ENCODE results near the gene CAMKMT. TPM values are rescaled to one million over a fixed set of nuclear protein-coding genes. Genes with fewer than 3 reads are reported as not detected.

Gene CAMKMT
- total RNA-seq, 6 donors from 2014 or later: 7.7 to 17.8 (median 12.2) TPM

GRCh38 chr2:44753552-44754285, 392.0 kb downstream of the CAMKMT start:
- ATAC-seq (ENCODE audit: low FRiP score in 2 of 2): no peak
- TF ChIP-seq CTCF (IDR thresholded peaks at IDR 0.05): no peak
- no peak for TF ChIP-seq POLR2AphosphoS5 (IDR thresholded peaks at IDR 0.05)
- TF ChIP-seq EP300 (IDR thresholded peaks at IDR 0.05): no peak
- TF ChIP-seq POLR2A (IDR thresholded peaks at IDR 0.05): no peak
- H3K27ac ChIP-seq: no peak overlapping the region
- H3K4me3 ChIP-seq: no peak overlapping the region
- H3K27me3 ChIP-seq: no peaks in the 10 kb centered on the region
- no peaks in the 10 kb centered on the region for H3K4me1 ChIP-seq
- no peak for DNase-seq
- no peaks in the 10 kb centered on the region for H3K36me3 ChIP-seq
- 43 to 50% methylated on average over 3 of the region's 3 CpGs for WGBS, 2 donors
- no peaks in the 10 kb centered on the region for H3K9me3 ChIP-seq

DNA sequence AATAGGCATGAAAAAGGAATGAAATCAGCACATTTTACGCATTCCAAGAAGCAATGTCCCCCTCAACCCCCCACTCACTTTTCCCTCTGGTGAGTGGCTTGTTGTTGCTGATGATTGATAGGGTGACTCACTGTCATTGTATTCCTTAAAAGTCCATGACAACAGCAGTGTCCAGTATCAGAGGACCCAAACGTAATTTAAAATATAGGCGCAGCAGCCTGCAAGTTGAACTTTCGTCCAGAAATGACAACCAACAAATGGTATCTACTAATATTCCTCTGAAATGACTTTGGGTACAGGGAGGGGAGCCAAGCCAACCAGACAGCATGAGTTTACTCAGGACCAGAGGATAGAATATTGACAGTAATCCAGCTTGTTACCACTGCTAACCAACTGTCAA, 396.8 kb downstream of the CAMKMT start:
- TF ChIP-seq EP300 (IDR thresholded peaks at IDR 0.05) (no peak), POLR2AphosphoS5 (IDR thresholded peaks at IDR 0.05) (no peak), POLR2A (IDR thresholded peaks at IDR 0.05) (no peak), CTCF (IDR thresholded peaks at IDR 0.05) (no peak)
- H3K4me3 ChIP-seq: no peak overlapping the region
- no peaks in the 10 kb centered on the region for H3K27me3 ChIP-seq
- no peaks in the 10 kb centered on the region for H3K4me1 ChIP-seq
- no peaks in the 10 kb centered on the region for H3K9me3 ChIP-seq
- DNase-seq: no peak
- no peaks in the 10 kb centered on the region for H3K36me3 ChIP-seq
- WGBS, 2 donors: 83 to 97% methylated on average over 4 of the region's 4 CpGs
- no peak overlapping the region for H3K27ac ChIP-seq
- no peak for ATAC-seq (ENCODE audit: low FRiP score in 2 of 2)

- Histone ChIP-seq H3K9me3 (no peaks in the 10 kb centered on the region), H3K27me3 (no peaks in the 10 kb centered on the region), H3K36me3 (no peaks in the 10 kb centered on the region), H3K4me1 (no peaks in the 10 kb centered on the region), H3K27ac (no peak overlapping the region), H3K4me3 (no peak overlapping the region)
- WGBS, 2 donors: 89 to 95% methylated on average over 5 of the region's 5 CpGs
- TF ChIP-seq POLR2AphosphoS5 (IDR thresholded peaks at IDR 0.05): no peak
- TF ChIP-seq POLR2A (IDR thresholded peaks at IDR 0.05): no peak
- TF ChIP-seq EP300 (IDR thresholded peaks at IDR 0.05): no peak
- no peak for TF ChIP-seq CTCF (IDR thresholded peaks at IDR 0.05)
- DNase-seq (no peak), ATAC-seq (ENCODE audit: low FRiP score in 2 of 2) (no peak)
Observed at GRCh38 chr2:44759823-44760222, 398.1 kb downstream of the CAMKMT start.

GRCh38 chr2:44763275-44763782, 401.6 kb downstream of the CAMKMT start:
- Histone ChIP-seq H3K4me1 (no peaks in the 10 kb centered on the region), H3K4me3 (no peak overlapping the region), H3K9me3 (no peaks in the 10 kb centered on the region), H3K27me3 (no peaks in the 10 kb centered on the region), H3K27ac (no peak overlapping the region), H3K36me3 (no peaks in the 10 kb centered on the region)
- ATAC-seq (ENCODE audit: low FRiP score in 2 of 2): no peak
- TF ChIP-seq CTCF (IDR thresholded peaks at IDR 0.05): no peak
- TF ChIP-seq EP300 (IDR thresholded peaks at IDR 0.05): no peak
- TF ChIP-seq POLR2A (IDR thresholded peaks at IDR 0.05): no peak
- no peak for TF ChIP-seq POLR2AphosphoS5 (IDR thresholded peaks at IDR 0.05)
- 69 to 71% methylated on average over 8 of the region's 8 CpGs for WGBS, 2 donors
- DNase-seq: no peak

DNA sequence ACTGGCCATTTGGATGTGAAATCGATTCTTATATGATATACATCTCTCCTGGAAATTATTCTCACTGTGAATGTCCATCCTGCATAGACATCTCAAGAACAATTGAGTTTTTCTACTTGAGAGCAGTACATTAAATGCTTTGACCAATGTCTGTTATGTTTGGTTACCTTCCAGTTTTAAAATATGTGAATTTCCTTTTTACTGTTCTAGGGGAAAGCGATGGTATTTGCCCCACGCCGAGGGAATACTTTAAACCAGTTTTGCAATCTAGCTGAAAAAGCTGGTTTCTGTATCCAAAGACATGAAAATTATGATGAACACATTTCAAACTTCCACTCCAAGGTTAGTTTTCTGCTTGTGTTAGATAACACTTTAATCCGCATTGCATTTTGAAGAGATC, 404.5 kb downstream of the CAMKMT start:
- Histone ChIP-seq H3K4me1 (no peaks in the 10 kb centered on the region), H3K4me3 (no peak overlapping the region), H3K27me3 (no peaks in the 10 kb centered on the region), H3K27ac (no peak overlapping the region), H3K9me3 (no peaks in the 10 kb centered on the region), H3K36me3 (no peaks in the 10 kb centered on the region)
- TF ChIP-seq POLR2AphosphoS5 (IDR thresholded peaks at IDR 0.05) (no peak), CTCF (IDR thresholded peaks at IDR 0.05) (no peak), EP300 (IDR thresholded peaks at IDR 0.05) (no peak), POLR2A (IDR thresholded peaks at IDR 0.05) (no peak)
- ATAC-seq (ENCODE audit: low FRiP score in 2 of 2) (no peak), DNase-seq (no peak)
- 85 to 87% methylated on average over 5 of the region's 5 CpGs for WGBS, 2 donors
